H9 (cell line): ENCODE measurements around the gene ABCC3. TPM values are rescaled to one million over a fixed set of nuclear protein-coding genes. Genes with fewer than 3 reads are reported as not detected.

Experiments
- DNase-seq: peaks from one replicate; pipeline ENCODE4 v3.0.0-alpha.2; 2017
- H2AFZ ChIP-seq: one replicate; pipeline ENCODE4 v1.6.1; 2013; ENCODE audit warnings: mild to moderate bottlenecking, low read length, control low read depth, moderate library complexity
- H2AK5ac ChIP-seq: 2 replicates; pipeline ENCODE4 v1.6.1; 2013; ENCODE audit warnings: low read length, control low read depth, mixed read lengths; ENCODE audit not compliant: insufficient read length
- H2BK120ac ChIP-seq: one replicate; pipeline ENCODE4 v1.6.1; 2013; ENCODE audit warnings: low read depth, mild to moderate bottlenecking, low read length, control low read depth, inconsistent platforms; ENCODE audit not compliant: poor library complexity, severe bottlenecking
- H2BK12ac ChIP-seq: 2 replicates; pipeline ENCODE4 v1.6.1; 2013; ENCODE audit warnings: low read length, control low read depth, mixed read lengths, low read depth; ENCODE audit not compliant: insufficient read length
- H2BK15ac ChIP-seq: 2 replicates; pipeline ENCODE4 v1.6.1; 2013; ENCODE audit warnings: low read depth, low read length, control low read depth
- H2BK20ac ChIP-seq: one replicate; pipeline ENCODE4 v1.6.1; 2013; ENCODE audit warnings: low read depth, mild to moderate bottlenecking, low read length, control low read depth, inconsistent platforms; ENCODE audit not compliant: poor library complexity, severe bottlenecking
- H2BK5ac ChIP-seq: 2 replicates; pipeline ENCODE4 v1.6.1; 2013; ENCODE audit warnings: low read length, control low read depth, mixed read lengths; ENCODE audit not compliant: insufficient read length
- H3K14ac ChIP-seq: 2 replicates; pipeline ENCODE4 v1.6.1; 2013; ENCODE audit warnings: low read length, control low read depth; ENCODE audit not compliant: insufficient read depth
- H3K18ac ChIP-seq: 2 replicates; pipeline ENCODE4 v1.6.1; 2013; ENCODE audit warnings: low read depth, mild to moderate bottlenecking, mixed read lengths, low read length, control low read depth; ENCODE audit not compliant: insufficient read length
- H3K23ac ChIP-seq: 2 replicates; pipeline ENCODE4 v1.6.1; 2013; ENCODE audit warnings: low read length, control low read depth, mixed read lengths, low read depth; ENCODE audit not compliant: insufficient read length
- H3K23me2 ChIP-seq: 2 replicates; pipeline ENCODE4 v1.6.1; 2013; ENCODE audit warnings: low read depth, mild to moderate bottlenecking, mixed read lengths, low read length, control low read depth; ENCODE audit not compliant: insufficient read length, poor library complexity, severe bottlenecking
- H3K27ac ChIP-seq: 2 replicates; pipeline ENCODE4 v1.5.1; 2013; ENCODE audit warnings: low read length, control low read depth, mixed read lengths, low read depth; ENCODE audit not compliant: insufficient read length
- H3K27me3 ChIP-seq: 2 replicates; pipeline ENCODE4 v1.6.1; 2013; ENCODE audit warnings: low read length, control low read depth, inconsistent platforms; ENCODE audit not compliant: insufficient read depth
- H3K4ac ChIP-seq: 2 replicates; pipeline ENCODE4 v1.6.1; 2013; ENCODE audit warnings: low read depth, mild to moderate bottlenecking, control low read depth, inconsistent platforms, low read length, moderate library complexity
- H3K4me1 ChIP-seq: 2 replicates; pipeline ENCODE4 v1.6.1; 2013; ENCODE audit warnings: low read length, control low read depth, inconsistent platforms; ENCODE audit not compliant: insufficient read depth
- H3K4me2 ChIP-seq: 2 replicates; pipeline ENCODE4 v1.6.1; 2013; ENCODE audit warnings: low read length, control low read depth, mixed read lengths; ENCODE audit not compliant: insufficient read length, insufficient read depth
- H3K56ac ChIP-seq: 2 replicates; pipeline ENCODE4 v1.6.1; 2013; ENCODE audit warnings: low read depth, mild to moderate bottlenecking, mixed read lengths, low read length, control low read depth; ENCODE audit not compliant: insufficient read length
- H3K79me1 ChIP-seq: 2 replicates; pipeline ENCODE4 v1.6.1; 2013; ENCODE audit warnings: low read depth, mild to moderate bottlenecking, moderate library complexity, low read length, control low read depth, inconsistent platforms; ENCODE audit not compliant: insufficient read depth, poor library complexity, severe bottlenecking
- H3K79me2 ChIP-seq: 2 replicates; pipeline ENCODE4 v1.6.1; 2013; ENCODE audit warnings: low read length, control low read depth, inconsistent platforms; ENCODE audit not compliant: insufficient read depth
- H3K9ac ChIP-seq: 2 replicates; pipeline ENCODE4 v1.6.1; 2013; ENCODE audit warnings: low read length, control low read depth, mixed read lengths; ENCODE audit not compliant: insufficient read length; ENCODE audit errors: extremely low read depth
- H3K9me3 ChIP-seq: one replicate; pipeline ENCODE4 v1.6.1; 2013; ENCODE audit warnings: low read depth, low read length, inconsistent platforms; ENCODE audit not compliant: control insufficient read depth
- H3T11ph ChIP-seq: one replicate; pipeline ENCODE4 v1.6.1; 2013; ENCODE audit warnings: mild to moderate bottlenecking, low read length, control low read depth, inconsistent platforms
- H4K20me1 ChIP-seq: one replicate; pipeline ENCODE4 v1.6.1; 2013; ENCODE audit not compliant: control insufficient read depth, insufficient read length, insufficient read depth
- H4K5ac ChIP-seq: 2 replicates; pipeline ENCODE4 v1.6.1; 2013; ENCODE audit warnings: low read depth, mild to moderate bottlenecking, mixed read lengths, low read length, control low read depth; ENCODE audit not compliant: insufficient read length
- H4K8ac ChIP-seq: replicated peaks from 2 replicates; pipeline ENCODE4 v1.6.1; 2013; ENCODE audit warnings: low read length, control low read depth, mixed read lengths, low read depth; ENCODE audit not compliant: insufficient read length
- H4K91ac ChIP-seq: 2 replicates; pipeline ENCODE4 v1.6.1; 2013; ENCODE audit warnings: low read depth, mild to moderate bottlenecking, moderate library complexity, mixed read lengths, low read length, control low read depth; ENCODE audit not compliant: insufficient read length
- H3K27ac Mint-ChIP-seq, 3 experiments: 2 replicates in 2 of 3; 3 replicates in 1 of 3; pipeline ENCODE4 v1.8.0; 2020 to 2021; ENCODE audit warnings: mixed read lengths in 3 of 3, mild to moderate bottlenecking in 1 of 3, moderate library complexity in 1 of 3
- H3K27me3 Mint-ChIP-seq: 2 replicates; pipeline ENCODE4 v1.8.0; 2021; ENCODE audit warnings: low read depth, mild to moderate bottlenecking, moderate library complexity, mixed read lengths
- H3K36me3 Mint-ChIP-seq, 3 experiments: 2 replicates in 2 of 3; 3 replicates in 1 of 3; pipeline ENCODE4 v1.8.0; 2020 to 2021; ENCODE audit warnings: low read depth in 3 of 3, mixed read lengths in 3 of 3; ENCODE audit not compliant: insufficient read depth in 1 of 3
- H3K4me1 Mint-ChIP-seq, 2 experiments: 2 replicates each; pipeline ENCODE4 v1.8.0; 2020; ENCODE audit warnings: mixed read lengths in 2 of 2
- H3K4me3 Mint-ChIP-seq, 2 experiments: 2 replicates in 1 of 2; 3 replicates in 1 of 2; pipeline ENCODE4 v1.8.0; 2020 to 2021; ENCODE audit warnings: mild to moderate bottlenecking in 2 of 2, mixed read lengths in 2 of 2, moderate library complexity in 1 of 2
- H3K9me3 Mint-ChIP-seq, 2 experiments: 2 replicates in 1 of 2; 3 replicates in 1 of 2; pipeline ENCODE4 v1.8.0; 2020; ENCODE audit warnings: mild to moderate bottlenecking in 2 of 2, mixed read lengths in 2 of 2, moderate library complexity in 1 of 2
- CTCF ChIP-seq: fragments of 200-600 bp; sonication (generic); conservative IDR thresholded peaks from 3 replicates; pipeline ENCODE4 v1.8.0; 2021; ENCODE audit warnings: antibody characterized with exemption, mild to moderate bottlenecking
- WGBS: extraction: QIAGEN DNeasy Blood & Tissue Kit; methylation state at CpG from one replicate; pipeline ENCODE4 v1.1.7; 2013; ENCODE audit warnings: missing lambda C conversion rate, low lambda C conversion rate, mixed read lengths; ENCODE audit not compliant: insufficient read length; ENCODE audit errors: extremely low coverage; 5-methylcytosine and 5-hydroxymethylcytosine counted together
- total RNA-seq: library from RNA; stranded (reverse); gene quantifications from 2 replicates; pipeline ENCODE4 v1.2.1, GENCODE V29; 2021

ABCC3 gene
- total RNA-seq, 1 experiment from 2014 or later, result 0.31 TPM

- no peak overlapping the region for H2BK15ac ChIP-seq
- H3K27me3 Mint-ChIP-seq, result peaks cover 2% of the 10 kb centered on the region
- no peak overlapping the region for H3K23ac ChIP-seq
- no peak overlapping the region for H3K27ac Mint-ChIP-seq
- no peaks in the 10 kb centered on the region for H3K79me1 ChIP-seq
- H4K5ac ChIP-seq, result no peak overlapping the region
- H3K4me2 ChIP-seq, result no peak overlapping the region
- no peaks in the 10 kb centered on the region for H4K20me1 ChIP-seq
- H3T11ph ChIP-seq, result no peak overlapping the region
- H4K91ac ChIP-seq, result no peak overlapping the region
- H2BK12ac ChIP-seq, result no peak overlapping the region
- TF ChIP-seq CTCF, result peak; percentile 55; the same call in 2 of the 3 replicates
- no peaks in the 10 kb centered on the region for H3K9me3 Mint-ChIP-seq
- DNase-seq, result no peak
- H3K9ac ChIP-seq, result no peak overlapping the region
- H3K14ac ChIP-seq, result no peak overlapping the region
- H2AK5ac ChIP-seq, result no peak overlapping the region
- H3K27ac ChIP-seq, result no peak overlapping the region
- H2BK5ac ChIP-seq, result no peak overlapping the region
- no peak overlapping the region for H3K56ac ChIP-seq
- H3K27me3 ChIP-seq, result no peaks in the 10 kb centered on the region
- peaks cover 4 to 25% of the 10 kb centered on the region in 2 experiments; a peak in 3 of 4 replicates for H3K4me1 Mint-ChIP-seq
- H4K8ac ChIP-seq, result no peak overlapping the region
- H3K9me3 ChIP-seq, result no peaks in the 10 kb centered on the region
- no peak overlapping the region for H2AFZ ChIP-seq
- H3K36me3 Mint-ChIP-seq, result no peaks in the 10 kb centered on the region; a peak in 1 of 7 replicates
- H3K4me1 ChIP-seq, result no peaks in the 10 kb centered on the region
- WGBS, result no CpG with 5 or more reads among the region's 26 CpGs
- no peaks in the 10 kb centered on the region for H3K79me2 ChIP-seq
- H2BK120ac ChIP-seq, result no peak overlapping the region
- H2BK20ac ChIP-seq, result no peak overlapping the region
- H3K23me2 ChIP-seq, result no peaks in the 10 kb centered on the region
- H3K4me3 Mint-ChIP-seq, result no peak overlapping the region
- H3K4ac ChIP-seq, result no peak overlapping the region
- H3K18ac ChIP-seq, result no peak overlapping the region
Measured at GRCh38 chr17:50613007-50613992, 21.4 kb upstream of the ABCC3 start.
